GM23248 (cell line): ENCODE results near the gene MED28. TPM values are rescaled to one million over a fixed set of nuclear protein-coding genes. Genes with fewer than 3 reads are reported as not detected.

Experiments
- DNase-seq: peaks from one replicate; pipeline ENCODE4 v3.0.0-alpha.2; 2015
- H2AFZ ChIP-seq: fragments of 200-600 bp; sonication (generic); 2 replicates; pipeline ENCODE4 v1.6.1; 2016; ENCODE audit warnings: antibody characterized with exemption
- H3F3A ChIP-seq: fragments of 200-600 bp; sonication (generic); 2 replicates; pipeline ENCODE4 v1.6.1; 2016; ENCODE audit warnings: mild to moderate bottlenecking, antibody characterized with exemption, mixed run types; ENCODE audit not compliant: insufficient read depth
- H3K27ac ChIP-seq: fragments of 200-600 bp; sonication (generic); 2 replicates; pipeline ENCODE4 v1.5.1; 2016; ENCODE audit warnings: mild to moderate bottlenecking
- H3K27me3 ChIP-seq: fragments of 200-600 bp; sonication (generic); replicated peaks from 2 replicates; pipeline ENCODE4 v1.6.1; 2016; ENCODE audit warnings: mild to moderate bottlenecking; ENCODE audit not compliant: insufficient read depth
- H3K36me3 ChIP-seq: fragments of 200-600 bp; sonication (generic); 2 replicates; pipeline ENCODE4 v1.6.1; 2016; ENCODE audit warnings: low read depth, mild to moderate bottlenecking
- H3K4me1 ChIP-seq: fragments of 200-600 bp; sonication (generic); 2 replicates; pipeline ENCODE4 v1.6.1; 2016; ENCODE audit warnings: mild to moderate bottlenecking; ENCODE audit not compliant: insufficient read depth
- H3K4me2 ChIP-seq: fragments of 200-600 bp; sonication (generic); one replicate; pipeline ENCODE4 v1.6.1; 2016; ENCODE audit warnings: mild to moderate bottlenecking; ENCODE audit not compliant: unreplicated experiment
- H3K4me3 ChIP-seq: fragments of 200-600 bp; sonication (generic); 2 replicates; pipeline ENCODE4 v1.5.1; 2016; ENCODE audit warnings: mild to moderate bottlenecking
- H3K79me2 ChIP-seq: fragments of 200-600 bp; sonication (generic); 2 replicates; pipeline ENCODE4 v1.6.1; 2016; ENCODE audit warnings: mild to moderate bottlenecking; ENCODE audit not compliant: insufficient read depth
- H3K9ac ChIP-seq: fragments of 200-600 bp; sonication (generic); 2 replicates; pipeline ENCODE4 v1.6.1; 2016; ENCODE audit warnings: mild to moderate bottlenecking
- H3K9me2 ChIP-seq: fragments of 200-600 bp; sonication (generic); 2 replicates; pipeline ENCODE4 v1.6.1; 2016; ENCODE audit warnings: mixed run types, mild to moderate bottlenecking, moderate library complexity; ENCODE audit not compliant: insufficient read depth
- H3K9me3 ChIP-seq: fragments of 200-600 bp; sonication (generic); one replicate; pipeline ENCODE4 v1.6.1; 2017; ENCODE audit warnings: low read depth
- H4K20me1 ChIP-seq: fragments of 200-600 bp; sonication (generic); 2 replicates; pipeline ENCODE4 v1.6.0; 2016; ENCODE audit not compliant: insufficient read depth
- EZH2 ChIP-seq: fragments of 200-600 bp; sonication (generic); IDR thresholded peaks from 2 replicates; pipeline ENCODE4 v1.6.1; 2018; ENCODE audit warnings: antibody characterized with exemption, mild to moderate bottlenecking; ENCODE audit not compliant: insufficient read depth, poor library complexity, severe bottlenecking
- EZH2phosphoT487 ChIP-seq: fragments of 200-600 bp; sonication (generic); IDR thresholded peaks from 2 replicates; pipeline ENCODE4 v1.6.1; 2018; ENCODE audit warnings: antibody characterized with exemption, moderate library complexity, mild to moderate bottlenecking, low read depth; ENCODE audit not compliant: insufficient read depth
- WGBS, 2 experiments: methylation state at CpG; one replicate each; pipeline ENCODE4 v1.1.6; 2015 to 2017; ENCODE audit warnings: low lambda C conversion rate in 2 of 2, low coverage in 1 of 2; ENCODE audit errors: missing lambda C conversion rate in 2 of 2; 5-methylcytosine and 5-hydroxymethylcytosine counted together
- in situ Hi-C: fragments of 300-500 bp; cut with MboI; formaldehyde crosslinking; loops from 2 replicates; pipeline ENCODE4 v1.15.0; 2020
- polyA plus RNA-seq: library from polyadenylated mRNA; unstranded; fragments of >200 nt; fragmentation: Nextera tagmentation; extraction: Ambion mirVana; gene quantifications from 2 replicates; pipeline ENCODE4 v1.2.1, GENCODE V29; 2016
- total RNA-seq: library from RNA; depleted of rRNA; stranded (reverse); fragments of >200 nt; shearing (Covaris generic); gene quantifications from 2 replicates; pipeline ENCODE4 v1.2.3, GENCODE V29; 2014

The MED28 gene
- total and polyA plus RNA-seq, 2 experiments from 2014 or later = 3.9 to 34.1 TPM

DNA sequence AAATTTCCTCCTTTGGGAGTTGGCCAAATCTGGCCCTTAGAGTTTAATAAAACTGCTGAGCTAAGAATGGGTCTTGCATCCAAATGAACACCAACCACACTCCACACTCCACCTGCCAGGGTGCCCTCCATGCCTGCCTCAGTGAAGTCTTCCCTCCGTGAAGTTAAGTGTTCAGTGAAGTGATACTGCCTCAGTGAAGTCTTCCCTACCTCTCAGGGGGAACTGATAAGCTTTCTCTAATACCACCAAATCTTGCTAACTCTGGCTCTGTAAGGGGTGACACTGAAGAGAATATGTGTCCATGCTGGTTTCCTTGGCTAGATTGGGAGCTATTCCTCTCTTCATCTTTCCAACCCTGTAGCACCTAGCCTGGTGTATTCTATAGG lies 27.9 kb downstream of the MED28 start:
- 96 to 100% methylated on average over 1 of the region's 1 CpG for WGBS, 2 experiments
- H3K4me3 ChIP-seq = no peak overlapping the region
- DNase-seq = no peak
- H3K79me2 ChIP-seq = no peaks in the 10 kb centered on the region
- no peak overlapping the region for H3K4me2 ChIP-seq
- no peaks in the 10 kb centered on the region for H3K27me3 ChIP-seq
- no peak overlapping the region for H2AFZ ChIP-seq
- H3K9me2 ChIP-seq = no peaks in the 10 kb centered on the region
- no peaks in the 10 kb centered on the region for H3K4me1 ChIP-seq
- H3K27ac ChIP-seq = no peak overlapping the region
- in situ Hi-C loops = loop anchor here (10.0 kb wide), 1 partner anchor 142 kb away; the partner anchor contains the start of gene FAM184B
- no peaks in the 10 kb centered on the region for H3K9me3 ChIP-seq
- no peak overlapping the region for H3K9ac ChIP-seq
- H4K20me1 ChIP-seq = no peaks in the 10 kb centered on the region
- no peaks in the 10 kb centered on the region for H3F3A ChIP-seq
- no peaks in the 10 kb centered on the region for H3K36me3 ChIP-seq
- no peak for TF ChIP-seq EZH2phosphoT487
- no peak for TF ChIP-seq EZH2

DNA sequence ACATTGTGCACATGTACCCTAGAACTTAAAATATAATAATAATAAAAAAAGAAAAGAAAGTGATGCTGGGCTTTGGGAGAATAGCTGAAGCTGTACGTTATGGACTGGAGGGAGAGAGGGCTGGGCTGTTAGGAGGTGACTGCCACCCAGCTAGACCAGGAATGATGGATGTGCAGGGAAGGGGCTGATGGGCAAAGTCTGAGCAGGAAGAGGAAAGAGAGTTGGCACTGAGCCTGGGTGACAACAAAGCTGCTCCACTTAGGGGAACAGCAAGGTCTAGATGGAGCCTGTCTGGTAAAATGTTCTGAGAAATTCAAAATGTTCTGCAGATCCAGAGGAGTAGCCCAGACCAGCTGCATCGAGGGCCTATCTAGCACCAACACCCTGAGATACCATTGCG lies 32.3 kb downstream of the MED28 start:
- H3K27me3 ChIP-seq = no peaks in the 10 kb centered on the region
- no peaks in the 10 kb centered on the region for H3F3A ChIP-seq
- H3K9me3 ChIP-seq = no peaks in the 10 kb centered on the region
- H3K4me2 ChIP-seq = no peak overlapping the region
- H3K4me1 ChIP-seq = no peaks in the 10 kb centered on the region
- no peaks in the 10 kb centered on the region for H3K36me3 ChIP-seq
- no peaks in the 10 kb centered on the region for H3K9me2 ChIP-seq
- in situ Hi-C loops = loop anchor here (10.0 kb wide), 1 partner anchor 138 kb away; the partner anchor contains the start of gene FAM184B
- no peaks in the 10 kb centered on the region for H3K79me2 ChIP-seq
- TF ChIP-seq EZH2 = no peak
- no peak for TF ChIP-seq EZH2phosphoT487
- H3K9ac ChIP-seq = no peak overlapping the region
- H2AFZ ChIP-seq = no peak overlapping the region
- H4K20me1 ChIP-seq = no peaks in the 10 kb centered on the region
- WGBS, 2 experiments = 47 to 58% methylated on average over 3 of the region's 3 CpGs
- no peak for DNase-seq
- no peak overlapping the region for H3K4me3 ChIP-seq
- H3K27ac ChIP-seq = no peak overlapping the region

DNA sequence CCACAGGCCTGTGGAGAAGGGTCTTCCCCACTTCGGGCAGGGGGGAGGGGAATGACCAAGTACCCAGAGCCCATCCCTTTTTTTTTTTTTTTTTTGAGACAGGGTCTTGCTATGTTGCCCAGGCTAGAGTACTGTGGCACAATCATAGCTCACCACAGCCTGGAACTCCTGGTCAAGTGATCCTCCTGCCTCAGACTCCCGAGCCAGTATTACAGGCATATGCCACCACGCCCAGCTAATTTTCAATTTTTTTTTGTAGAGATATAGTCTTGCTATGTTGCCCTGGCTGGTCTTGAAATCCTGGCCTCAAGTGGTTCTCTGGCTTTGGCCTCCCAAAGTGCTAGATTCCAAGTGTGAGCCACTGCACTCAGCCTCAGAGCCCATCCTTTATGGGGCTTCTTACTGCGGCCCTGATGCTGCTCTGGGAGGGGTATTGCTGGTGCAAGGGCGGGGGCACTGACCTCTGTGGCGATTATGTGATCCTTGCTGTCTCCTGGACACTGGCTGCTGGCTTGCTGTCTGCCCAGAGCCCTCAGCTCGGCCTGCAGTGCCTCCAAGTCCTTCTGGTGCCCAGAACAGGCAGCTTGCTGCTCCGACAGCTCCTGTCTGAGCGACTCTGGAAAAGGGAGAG lies 32.9 kb downstream of the MED28 start:
- in situ Hi-C loops = loop anchor here (10.0 kb wide), 1 partner anchor 138 kb away; the partner anchor contains the start of gene FAM184B
- no peaks in the 10 kb centered on the region for H3K27me3 ChIP-seq
- no peaks in the 10 kb centered on the region for H3K79me2 ChIP-seq
- no peaks in the 10 kb centered on the region for H3F3A ChIP-seq
- no peak overlapping the region for H3K9ac ChIP-seq
- H3K27ac ChIP-seq = no peak overlapping the region
- H2AFZ ChIP-seq = no peak overlapping the region
- WGBS, 2 experiments = 67 to 75% methylated on average over 9 of the region's 9 CpGs
- H3K4me2 ChIP-seq = no peak overlapping the region
- no peak for TF ChIP-seq EZH2
- TF ChIP-seq EZH2phosphoT487 = no peak
- no peak for DNase-seq
- no peaks in the 10 kb centered on the region for H3K9me2 ChIP-seq
- no peaks in the 10 kb centered on the region for H3K9me3 ChIP-seq
- H3K4me1 ChIP-seq = no peaks in the 10 kb centered on the region
- H3K36me3 ChIP-seq = no peaks in the 10 kb centered on the region
- H4K20me1 ChIP-seq = no peaks in the 10 kb centered on the region
- H3K4me3 ChIP-seq = no peak overlapping the region

DNA sequence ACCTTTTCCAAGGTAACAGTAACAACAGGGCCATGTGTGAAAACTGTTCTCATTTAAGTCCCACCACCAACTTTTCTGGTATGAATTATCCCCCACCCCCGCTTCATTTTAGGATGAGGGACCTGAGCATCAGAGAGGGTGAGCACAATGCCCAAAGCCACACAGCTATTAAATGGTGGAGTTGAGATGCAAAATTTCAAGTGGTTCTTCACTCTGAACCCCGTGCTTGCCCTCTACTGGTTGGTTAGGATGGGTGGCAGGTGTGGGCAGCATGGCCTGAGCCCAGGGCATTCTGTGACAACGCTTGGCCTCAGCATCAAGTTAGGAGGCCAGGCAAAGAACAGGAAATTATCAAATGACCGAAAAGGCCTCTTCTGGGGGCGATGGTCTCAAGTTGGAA lies 33.5 kb downstream of the MED28 start:
- H3K36me3 ChIP-seq = no peaks in the 10 kb centered on the region
- TF ChIP-seq EZH2phosphoT487 (no peak), EZH2 (no peak)
- no peak overlapping the region for H3K9ac ChIP-seq
- H4K20me1 ChIP-seq = no peaks in the 10 kb centered on the region
- no peaks in the 10 kb centered on the region for H3K27me3 ChIP-seq
- H2AFZ ChIP-seq = no peak overlapping the region
- no peak overlapping the region for H3K4me2 ChIP-seq
- no peaks in the 10 kb centered on the region for H3K9me2 ChIP-seq
- no peak overlapping the region for H3K27ac ChIP-seq
- 74 to 77% methylated on average over 5 of the region's 5 CpGs for WGBS, 2 experiments
- H3F3A ChIP-seq = no peaks in the 10 kb centered on the region
- DNase-seq = no peak
- no peaks in the 10 kb centered on the region for H3K79me2 ChIP-seq
- no peak overlapping the region for H3K4me3 ChIP-seq
- H3K4me1 ChIP-seq = no peaks in the 10 kb centered on the region
- no peaks in the 10 kb centered on the region for H3K9me3 ChIP-seq
- in situ Hi-C loops = loop anchor here (10.0 kb wide), 1 partner anchor 137 kb away; the partner anchor contains the start of gene FAM184B
